Heart right ventricle (tissue), 16 donors: ENCODE data around the gene TSTD2. TPM values are rescaled to one million over a fixed set of nuclear protein-coding genes. Genes with fewer than 3 reads are reported as not detected.

Source experiments
- ATAC-seq, 8 donors: fragments of 200-7000 bp; cut with Tn5 transposase; one replicate each; pipeline ENCODE4 v1.9.1; 2020; ENCODE audit warnings: mild to moderate bottlenecking in 8 of 8, moderate library complexity in 8 of 8, moderate number of reproducible peaks in 1 of 8
- DNase-seq, 2 donors: peaks; one replicate each; pipeline ENCODE4 v3.0.0-alpha.2; 2020
- H3K27ac ChIP-seq, 10 donors: fragments of 200-600 bp; sonication (generic) in 2 of 10; one replicate each; pipeline versions ENCODE4 v1.5.0 to v1.8.0; 2020 to 2022; ENCODE audit warnings: mild to moderate bottlenecking in 3 of 10
- H3K27me3 ChIP-seq, 7 donors: fragments of 200-600 bp; one replicate each; pipeline ENCODE4 v1.8.0; 2021 to 2022; ENCODE audit warnings: mild to moderate bottlenecking in 2 of 7
- H3K36me3 ChIP-seq, 9 donors: fragments of 200-600 bp; sonication (generic) in 1 of 9; one replicate each; pipeline versions ENCODE4 v1.5.0 to v1.8.0; 2020 to 2022; ENCODE audit warnings: mild to moderate bottlenecking in 2 of 9
- H3K4me1 ChIP-seq, 9 donors: fragments of 200-600 bp; sonication (generic) in 1 of 9; one replicate each; pipeline versions ENCODE4 v1.5.0 to v1.8.0; 2020 to 2022; ENCODE audit warnings: mild to moderate bottlenecking in 4 of 9
- H3K4me3 ChIP-seq, 10 donors: fragments of 200-600 bp; sonication (generic) in 2 of 10; one replicate each; pipeline versions ENCODE4 v1.5.0 to v1.8.0; 2020 to 2022; ENCODE audit warnings: mild to moderate bottlenecking in 7 of 10, moderate library complexity in 2 of 10
- H3K9me3 ChIP-seq, 11 donors: fragments of 200-600 bp in 10 of 11; sonication (generic) in 2 of 11; one replicate each; pipeline versions ENCODE4 v1.5.0 to v1.8.0; 2013 to 2022; ENCODE audit warnings: mild to moderate bottlenecking in 2 of 11, control low read depth in 1 of 11, moderate library complexity in 1 of 11
- WGBS, 2 donors: extraction: QIAGEN DNeasy Blood & Tissue Kit; methylation state at CpG; one replicate each; pipeline ENCODE4 v1.1.7; 2013; ENCODE audit warnings: inconsistent platforms in 1 of 2; 5-methylcytosine and 5-hydroxymethylcytosine counted together
- intact Hi-C, 10 donors: fragments of 100-400 bp; cut with DNase I; formaldehyde crosslinking; loops; one replicate each; pipeline versions ENCODE4 v1.11.1 to v1.14.2; 2022
- polyA plus RNA-seq, 2 donors: library from polyadenylated mRNA; stranded (reverse); fragments of 200-250 nt; gene quantifications; one replicate each; pipeline ENCODE4 v1.2.3, GENCODE V29; 2013
- total RNA-seq, 10 donors: library from RNA; stranded (reverse); fragmentation: NEBNext Ultra II Directional in 3 of 10; extraction: Animal tissue kit (Norgen Biotek cat#: 25700) in 3 of 10; gene quantifications; one replicate each; pipeline versions ENCODE4 v1.2.1 to v1.2.4, GENCODE V29; 2021 to 2023
- TF ChIP-seq, protein P1 (sequence below), 9 donors: fragments of 200-600 bp; sonication (generic) in 2 of 9; IDR thresholded peaks; one replicate each; pipeline versions ENCODE4 v1.5.0 to v1.8.0; 2021 to 2022; ENCODE audit warnings: antibody characterized with exemption in 9 of 9, mild to moderate bottlenecking in 5 of 9, moderate library complexity in 1 of 9
- donor health status: Arrhythmogenic right ventricular cardiomyopathy.
- donor health status: ischemic (EF 13 %, LVEDD 7.1; RV severe dilation, severe dysfunction).
- donor health status: healthy with polysubstance abuse.
- donor health status: DM: no; HTN: yes; CAD: no.
- donor health status: DM: no; HTN: no; CAD: no.
- donor health status: ischemic (EF 25% LVEDD 6.9; RV normal size, moderate dysfunction).
- donor health status: ischemic (EF 25% LVEDD 5.7; RV mildly dilated, moderate dysfunction).
- donor health status: healthy.
- donor health status: DM: yes; HTN: yes; CAD: no.
- donor health status: Ischemic cardiomyopathy.
- donor health status: ischemic (EF 35%, LVEDD 5.7; RV mildly dilated, moderate dysfunction).
- donor health status: nonischemic (EF 11% LVEDD 7.7; RV severe dilation, severe dysfunction).
- donor health status: DM: yes; HTN: yes; CAD: no.
- donor health status: PGD.
- donor health status: ischemic (EF 29% LVEDD 5.4; RV normal size, mild dysfunction).
- donor health status: nonischemic (EF 23%, LVEDD 6.1; RV moderate dilation, normal function).

Gene TSTD2
- total and polyA plus RNA-seq, 12 donors: 8.5 to 29.4 (median 22.8) TPM

DNA sequence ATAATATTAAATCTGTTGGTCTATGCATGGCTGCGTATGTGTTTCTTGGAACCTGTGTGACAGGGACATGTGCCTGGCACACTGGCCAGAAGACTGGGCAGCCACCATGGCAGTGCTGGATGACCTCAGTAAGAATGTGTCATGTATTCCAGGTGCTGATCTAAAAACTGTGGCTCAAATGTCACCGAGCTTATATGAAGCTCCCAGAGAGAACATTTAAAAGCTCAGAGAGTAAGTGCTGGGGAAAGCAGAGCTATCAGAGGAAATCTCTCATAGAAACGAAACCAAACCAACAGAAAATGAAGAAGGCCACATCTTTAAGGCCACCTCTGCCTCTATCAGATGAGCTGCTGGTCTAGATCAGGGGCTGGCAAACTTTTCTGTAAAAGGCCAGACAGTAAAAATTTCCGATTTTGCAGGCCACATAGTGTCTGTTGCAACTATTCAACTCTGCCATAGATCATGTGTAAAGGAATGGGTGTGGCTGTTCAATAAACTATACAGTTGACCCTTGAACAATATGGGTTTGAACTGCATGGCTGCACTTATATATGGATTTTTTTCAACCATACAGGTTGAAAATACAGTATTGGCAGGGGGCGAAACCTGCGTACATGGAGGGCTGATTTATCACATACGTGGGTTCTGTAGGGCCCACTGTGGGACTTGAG is 31.8 kb downstream of the TSTD2 start:
- 78 to 82% methylated on average over 7 of the region's 7 CpGs for WGBS, 2 donors
- ATAC-seq (peak in 4 of 8 donors; percentile 27 to 51 (median 38)), DNase-seq (no peak)
- peaks cover 3 to 62% (median 20%) of the 10 kb centered on the region in 9 donors for H3K4me1 ChIP-seq
- H3K27me3 ChIP-seq: no peaks in the 10 kb centered on the region
- peak overlapping the region in 6 of 10 donors; percentile 6 to 68 (median 42) for H3K27ac ChIP-seq
- no peak overlapping the region for H3K4me3 ChIP-seq
- peaks cover 0 to 75% (median 56%) of the 10 kb centered on the region in 9 donors for H3K36me3 ChIP-seq
- TF ChIP-seq, protein P1, sequence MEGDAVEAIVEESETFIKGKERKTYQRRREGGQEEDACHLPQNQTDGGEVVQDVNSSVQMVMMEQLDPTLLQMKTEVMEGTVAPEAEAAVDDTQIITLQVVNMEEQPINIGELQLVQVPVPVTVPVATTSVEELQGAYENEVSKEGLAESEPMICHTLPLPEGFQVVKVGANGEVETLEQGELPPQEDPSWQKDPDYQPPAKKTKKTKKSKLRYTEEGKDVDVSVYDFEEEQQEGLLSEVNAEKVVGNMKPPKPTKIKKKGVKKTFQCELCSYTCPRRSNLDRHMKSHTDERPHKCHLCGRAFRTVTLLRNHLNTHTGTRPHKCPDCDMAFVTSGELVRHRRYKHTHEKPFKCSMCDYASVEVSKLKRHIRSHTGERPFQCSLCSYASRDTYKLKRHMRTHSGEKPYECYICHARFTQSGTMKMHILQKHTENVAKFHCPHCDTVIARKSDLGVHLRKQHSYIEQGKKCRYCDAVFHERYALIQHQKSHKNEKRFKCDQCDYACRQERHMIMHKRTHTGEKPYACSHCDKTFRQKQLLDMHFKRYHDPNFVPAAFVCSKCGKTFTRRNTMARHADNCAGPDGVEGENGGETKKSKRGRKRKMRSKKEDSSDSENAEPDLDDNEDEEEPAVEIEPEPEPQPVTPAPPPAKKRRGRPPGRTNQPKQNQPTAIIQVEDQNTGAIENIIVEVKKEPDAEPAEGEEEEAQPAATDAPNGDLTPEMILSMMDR (IDR thresholded peaks at IDR 0.05): no peak
- intact Hi-C loops: loop anchor here in 1 of 10 donors (5.0 kb wide), 1 partner anchor 114 kb away; no protein-coding TSS in a partner anchor
- no peaks in the 10 kb centered on the region for H3K9me3 ChIP-seq

DNA sequence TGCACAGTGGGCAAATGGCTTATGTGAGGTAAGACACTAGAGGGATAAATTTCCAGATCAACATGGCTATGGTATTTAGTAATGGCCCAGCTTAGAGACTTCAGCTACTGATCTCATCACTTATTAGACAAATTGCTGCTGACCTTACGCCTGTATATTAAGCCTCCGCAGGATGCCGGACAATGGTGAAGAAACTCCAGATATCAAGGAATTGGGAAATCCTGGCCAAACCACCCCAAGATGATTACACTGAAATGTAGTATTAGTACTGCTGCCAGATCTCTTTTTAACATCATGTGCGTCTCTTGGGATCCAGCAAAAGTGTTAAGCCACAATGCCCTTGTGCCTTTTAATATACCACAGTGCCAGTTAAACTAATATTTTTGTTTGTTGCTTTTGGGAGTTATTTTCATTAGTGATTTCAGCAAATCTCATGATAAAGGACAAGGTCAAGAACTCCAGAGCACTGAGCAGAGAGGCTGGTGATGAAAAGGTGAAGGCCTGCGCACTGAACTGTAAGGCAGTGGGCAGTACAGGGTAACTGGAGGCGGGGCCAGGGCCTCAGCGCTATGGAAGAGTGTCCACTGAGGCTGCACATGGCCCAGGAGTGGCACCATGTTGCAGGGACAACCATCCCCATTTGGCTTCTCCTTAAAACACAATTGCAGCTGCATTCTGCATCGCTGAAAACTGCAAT is 32.5 kb downstream of the TSTD2 start:
- WGBS, 2 donors: 83 to 87% methylated on average over 8 of the region's 8 CpGs
- peak overlapping the region in 5 of 10 donors; percentile 6 to 68 (median 63) for H3K27ac ChIP-seq
- no peaks in the 10 kb centered on the region for H3K9me3 ChIP-seq
- no peak for DNase-seq
- ATAC-seq: peak in 1 of 8 donors; percentile 1
- H3K27me3 ChIP-seq: no peaks in the 10 kb centered on the region
- intact Hi-C loops: loop anchor here in 1 of 10 donors (5.0 kb wide), 1 partner anchor 113 kb away; no protein-coding TSS in a partner anchor
- H3K36me3 ChIP-seq: peaks cover 0 to 68% (median 55%) of the 10 kb centered on the region in 9 donors
- TF ChIP-seq, protein P1 (IDR thresholded peaks at IDR 0.05): no peak
- no peak overlapping the region for H3K4me3 ChIP-seq
- H3K4me1 ChIP-seq: peaks cover 3 to 62% (median 20%) of the 10 kb centered on the region in 9 donors

DNA sequence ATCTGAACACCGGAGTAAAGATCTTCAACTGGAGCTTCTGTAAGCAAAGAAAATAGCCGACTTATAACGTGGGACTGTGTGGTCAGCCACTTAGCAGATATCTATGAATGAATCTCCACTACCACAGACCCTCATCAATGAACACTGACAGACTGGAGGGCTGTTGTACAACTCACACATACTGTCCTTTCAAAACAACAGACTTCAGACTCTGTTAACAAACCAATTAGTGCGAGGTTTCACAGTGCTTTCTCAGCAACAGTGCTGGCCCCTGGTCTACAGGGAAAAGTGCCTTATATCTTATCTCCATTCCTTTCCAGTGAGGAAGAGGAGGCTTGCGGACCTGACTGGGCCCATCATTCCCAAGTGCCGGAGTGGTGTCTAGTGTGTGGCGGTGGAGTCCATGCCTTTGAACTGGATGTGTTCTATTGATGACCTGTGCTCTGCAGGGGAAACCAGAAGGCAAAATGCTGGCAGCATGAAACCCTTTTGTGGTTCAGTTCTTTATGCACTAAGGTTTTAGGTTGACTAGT is 33.8 kb downstream of the TSTD2 start:
- Histone ChIP-seq H3K27me3 (no peaks in the 10 kb centered on the region), H3K27ac (peak overlapping the region in 5 of 10 donors; percentile 2 to 63 (median 32)), H3K4me1 (peaks cover 3 to 75% (median 26%) of the 10 kb centered on the region in 9 donors), H3K36me3 (peaks cover 0 to 56% (median 42%) of the 10 kb centered on the region in 9 donors), H3K4me3 (no peak overlapping the region), H3K9me3 (no peaks in the 10 kb centered on the region)
- ATAC-seq: no peak
- intact Hi-C loops: loop anchor here in 9 of 10 donors (2.0 to 10.0 kb wide), 7 partner anchors 37 to 132 kb away; partner anchors contain the start of gene TMOD1 (in 4 of the 9)
- TF ChIP-seq, protein P1 (IDR thresholded peaks at IDR 0.05): no peak
- DNase-seq: no peak
- WGBS, 2 donors: 51 to 56% methylated on average over 7 of the region's 7 CpGs
